ENCODE measurements around the gene GPC6. TPM values are rescaled to one million over a fixed set of nuclear protein-coding genes. Genes with fewer than 3 reads are reported as not detected.

Gene GPC6
- total RNA-seq, 3 donors from 2014 or later (not counting 1 experiment from before 2014, with no cell fraction given) = not detected

- H3K9me3 Mint-ChIP-seq = peaks cover 9 to 10% of the 10 kb centered on the region in 2 donors
- no peak for TF ChIP-seq CTCF (IDR thresholded peaks at IDR 0.05)
- no peaks in the 10 kb centered on the region for H3K36me3 Mint-ChIP-seq
- DNase-seq (no peak), ATAC-seq (no peak)
- H3K4me3 Mint-ChIP-seq = no peak overlapping the region
- H3K27me3 Mint-ChIP-seq (ENCODE audit: low read depth in 2 of 2) = no peaks in the 10 kb centered on the region
- WGBS (ENCODE audit: insufficient coverage) = 79% methylated on average over 1 of the region's 2 CpGs
- H3K9me3 ChIP-seq (ENCODE audit: control insufficient read depth, insufficient read depth, low read length) = no peaks in the 10 kb centered on the region
- no peak overlapping the region for H3K27ac ChIP-seq (ENCODE audit: low read length)
- H3K4me3 ChIP-seq (ENCODE audit: low read length) = no peak overlapping the region
- no peaks in the 10 kb centered on the region for H3K36me3 ChIP-seq (ENCODE audit: control insufficient read depth, insufficient read depth, low read length)
- H3K4me1 ChIP-seq (ENCODE audit: control insufficient read depth, insufficient read depth, low read length) = no peaks in the 10 kb centered on the region
- no peak overlapping the region for H3K27ac Mint-ChIP-seq
- H3K4me1 Mint-ChIP-seq = no peaks in the 10 kb centered on the region
- intact Hi-C loops (cut with micrococcal nuclease) = no loop called here
- H3K27me3 ChIP-seq (ENCODE audit: control insufficient read depth, insufficient read depth, low read length) = no peaks in the 10 kb centered on the region
Measured at GRCh38 chr13:93328943-93329342, 102.3 kb downstream of the GPC6 start.

- DNase-seq (no peak), ATAC-seq (no peak)
- no peak for TF ChIP-seq CTCF (IDR thresholded peaks at IDR 0.05)
- intact Hi-C loops (cut with micrococcal nuclease) = no loop called here
- no peaks in the 10 kb centered on the region for H3K27me3 ChIP-seq (ENCODE audit: control insufficient read depth, insufficient read depth, low read length)
- no peaks in the 10 kb centered on the region for H3K4me1 ChIP-seq (ENCODE audit: control insufficient read depth, insufficient read depth, low read length)
- H3K27ac ChIP-seq (ENCODE audit: low read length) = no peak overlapping the region
- H3K9me3 Mint-ChIP-seq = peaks cover 2 to 6% of the 10 kb centered on the region in 2 donors
- no peak overlapping the region for H3K4me3 Mint-ChIP-seq
- H3K4me1 Mint-ChIP-seq = no peaks in the 10 kb centered on the region
- H3K36me3 ChIP-seq (ENCODE audit: control insufficient read depth, insufficient read depth, low read length) = no peaks in the 10 kb centered on the region
- 67% methylated on average over 3 of the region's 4 CpGs for WGBS (ENCODE audit: insufficient coverage)
- no peaks in the 10 kb centered on the region for H3K9me3 ChIP-seq (ENCODE audit: control insufficient read depth, insufficient read depth, low read length)
- no peak overlapping the region for H3K27ac Mint-ChIP-seq
- no peak overlapping the region for H3K4me3 ChIP-seq (ENCODE audit: low read length)
- H3K36me3 Mint-ChIP-seq = no peaks in the 10 kb centered on the region
- no peaks in the 10 kb centered on the region for H3K27me3 Mint-ChIP-seq (ENCODE audit: low read depth in 2 of 2)
Measured at GRCh38 chr13:93336728-93337127, 110.1 kb downstream of the GPC6 start.

GRCh38 chr13:93338030-93338429, 111.4 kb downstream of the GPC6 start:
- 79% methylated on average over 3 of the region's 5 CpGs for WGBS (ENCODE audit: insufficient coverage)
- TF ChIP-seq CTCF (IDR thresholded peaks at IDR 0.05) = no peak

GRCh38 chr13:93338906-93339305, 112.3 kb downstream of the GPC6 start:
- no peak overlapping the region for H3K27ac Mint-ChIP-seq
- DNase-seq = no peak
- H3K27me3 Mint-ChIP-seq (ENCODE audit: low read depth in 2 of 2) = no peaks in the 10 kb centered on the region
- Histone ChIP-seq H3K4me1 (ENCODE audit: control insufficient read depth, insufficient read depth, low read length) (no peaks in the 10 kb centered on the region), H3K4me3 (ENCODE audit: low read length) (no peak overlapping the region), H3K27me3 (ENCODE audit: control insufficient read depth, insufficient read depth, low read length) (no peaks in the 10 kb centered on the region), H3K27ac (ENCODE audit: low read length) (no peak overlapping the region), H3K36me3 (ENCODE audit: control insufficient read depth, insufficient read depth, low read length) (no peaks in the 10 kb centered on the region), H3K9me3 (ENCODE audit: control insufficient read depth, insufficient read depth, low read length) (peaks cover 2% of the 10 kb centered on the region)
- ATAC-seq = no peak
- no peak overlapping the region for H3K4me3 Mint-ChIP-seq
- no peaks in the 10 kb centered on the region for H3K4me1 Mint-ChIP-seq
- intact Hi-C loops (cut with micrococcal nuclease) = no loop called here
- peaks cover 12 to 13% of the 10 kb centered on the region in 2 donors for H3K9me3 Mint-ChIP-seq
- WGBS (ENCODE audit: insufficient coverage) = 81% methylated on average over 2 of the region's 2 CpGs
- H3K36me3 Mint-ChIP-seq = no peaks in the 10 kb centered on the region
- TF ChIP-seq CTCF (IDR thresholded peaks at IDR 0.05) = no peak

More at GRCh38 chr13:93338030-93338429, 111.4 kb downstream of the GPC6 start:
- Histone ChIP-seq H3K9me3 (ENCODE audit: control insufficient read depth, insufficient read depth, low read length) (peaks cover 2% of the 10 kb centered on the region), H3K4me1 (ENCODE audit: control insufficient read depth, insufficient read depth, low read length) (no peaks in the 10 kb centered on the region), H3K4me3 (ENCODE audit: low read length) (no peak overlapping the region), H3K27me3 (ENCODE audit: control insufficient read depth, insufficient read depth, low read length) (no peaks in the 10 kb centered on the region), H3K36me3 (ENCODE audit: control insufficient read depth, insufficient read depth, low read length) (no peaks in the 10 kb centered on the region), H3K27ac (ENCODE audit: low read length) (no peak overlapping the region)
- Mint-ChIP-seq H3K27ac (no peak overlapping the region), H3K9me3 (peaks cover 7 to 9% of the 10 kb centered on the region in 2 donors), H3K36me3 (no peaks in the 10 kb centered on the region), H3K27me3 (ENCODE audit: low read depth in 2 of 2) (no peaks in the 10 kb centered on the region), H3K4me3 (no peak overlapping the region), H3K4me1 (no peaks in the 10 kb centered on the region)
- ATAC-seq (no peak), DNase-seq (no peak)
- intact Hi-C loops (cut with micrococcal nuclease) = no loop called here

All from natural killer cell (primary cell).